EL (cell line): ENCODE data around the gene PHF13.

Experiments
- DNase-seq: peaks from one replicate; pipeline ENCODE4 v3.0.0-alpha.2; 2016

PHF13 gene

DNA sequence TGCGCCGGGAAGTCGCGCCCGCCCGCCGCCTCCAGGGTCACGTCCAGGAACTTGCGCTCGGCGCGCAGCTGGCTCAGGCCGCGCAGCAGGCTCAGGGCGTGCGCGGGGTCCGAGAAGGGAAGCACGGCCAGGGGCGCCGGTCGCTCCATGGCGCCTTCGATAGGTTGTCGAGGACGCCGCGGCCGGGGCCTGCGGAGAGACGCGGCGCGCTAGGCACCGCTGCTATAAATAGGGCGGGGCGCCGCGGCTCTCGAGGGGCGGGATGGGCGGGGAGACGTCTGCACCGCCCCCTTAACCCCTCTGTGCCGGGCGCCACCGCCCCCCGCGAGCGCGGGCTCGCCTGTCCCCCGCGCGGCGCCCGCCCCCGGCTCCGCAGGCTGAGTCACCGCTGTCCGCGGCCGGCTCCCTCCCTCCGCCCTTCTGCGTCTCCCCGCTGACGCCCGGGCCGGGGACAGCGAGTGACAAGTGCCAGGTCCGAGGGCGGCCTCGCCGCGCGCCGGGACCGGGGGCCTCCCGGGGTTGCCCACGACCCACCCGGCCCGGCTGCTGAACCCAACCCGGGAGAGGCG, 10.8 kb upstream of the PHF13 start, which contains the start of gene KLHL21:
Gene KLHL21 (minus strand): TSS at position 201 of the 569 bp plus-strand sequence. CDS start 52 bp downstream, at position 149.
- DNase-seq = peak; percentile 92

DNA sequence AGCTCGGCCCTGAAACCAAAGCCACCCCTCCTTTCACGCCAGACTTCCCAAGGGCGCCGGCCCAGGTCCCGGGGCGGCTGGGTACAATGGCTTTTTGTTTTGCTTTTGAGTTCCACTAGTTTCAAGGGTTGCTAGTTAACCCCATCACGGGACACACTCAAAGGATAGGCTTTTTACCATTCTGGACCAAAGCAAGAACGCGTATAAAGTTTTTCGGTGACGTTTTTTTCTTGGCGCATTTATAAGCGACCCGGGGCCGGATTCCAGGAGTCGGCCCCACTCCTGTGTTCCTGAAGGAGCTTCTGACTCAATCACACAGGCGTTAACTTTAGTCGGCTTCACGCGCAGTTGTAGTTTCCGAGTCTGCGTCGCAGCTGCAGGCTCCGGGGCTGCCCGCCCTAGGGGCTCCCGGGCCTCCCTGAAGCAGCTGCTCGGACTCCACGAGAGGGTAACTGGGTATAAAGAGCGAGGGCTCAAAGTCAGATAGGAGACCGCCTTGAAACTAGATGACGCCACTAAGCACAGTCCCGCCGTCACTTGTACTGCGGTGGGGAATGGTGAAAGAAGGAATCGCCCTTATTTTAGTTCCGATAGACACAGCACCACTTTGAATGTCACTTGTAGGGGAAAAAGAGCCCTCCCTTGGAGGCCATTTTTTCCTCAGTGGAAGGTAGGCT, 10.2 kb upstream of the PHF13 start:
- DNase-seq = peak; percentile 75

DNA sequence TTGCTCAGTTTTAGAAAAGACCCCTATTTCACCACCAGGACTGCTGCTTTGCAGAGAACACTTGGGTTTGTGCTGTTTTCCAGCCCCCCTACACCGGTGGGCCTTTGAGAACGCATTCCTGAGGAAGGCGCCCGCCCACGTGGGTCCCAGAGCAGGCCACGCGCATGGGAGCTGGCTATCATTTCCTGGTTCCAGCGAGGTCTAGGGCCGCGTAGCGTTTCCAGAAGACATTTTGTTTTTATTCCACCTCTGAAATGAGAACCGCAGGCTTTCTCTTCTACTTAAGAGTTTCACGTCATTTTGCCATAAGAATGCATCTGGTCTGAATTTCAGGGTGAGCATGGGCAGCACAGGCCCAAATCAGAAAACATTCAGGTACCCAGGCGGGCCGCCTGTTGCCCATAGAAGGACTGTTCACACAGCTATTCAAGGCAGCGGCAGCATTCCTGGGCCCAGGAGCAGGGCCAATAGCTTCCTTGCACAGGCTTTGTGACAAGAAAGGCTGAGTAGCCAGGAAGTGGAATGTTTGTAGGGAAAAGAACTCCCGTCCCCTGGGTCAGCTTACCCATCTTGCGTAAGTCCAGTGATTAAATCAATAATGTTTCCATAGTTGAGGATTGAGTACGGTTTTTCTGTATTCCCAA, 9.5 kb upstream of the PHF13 start:
- peak; percentile 80 for DNase-seq

DNA sequence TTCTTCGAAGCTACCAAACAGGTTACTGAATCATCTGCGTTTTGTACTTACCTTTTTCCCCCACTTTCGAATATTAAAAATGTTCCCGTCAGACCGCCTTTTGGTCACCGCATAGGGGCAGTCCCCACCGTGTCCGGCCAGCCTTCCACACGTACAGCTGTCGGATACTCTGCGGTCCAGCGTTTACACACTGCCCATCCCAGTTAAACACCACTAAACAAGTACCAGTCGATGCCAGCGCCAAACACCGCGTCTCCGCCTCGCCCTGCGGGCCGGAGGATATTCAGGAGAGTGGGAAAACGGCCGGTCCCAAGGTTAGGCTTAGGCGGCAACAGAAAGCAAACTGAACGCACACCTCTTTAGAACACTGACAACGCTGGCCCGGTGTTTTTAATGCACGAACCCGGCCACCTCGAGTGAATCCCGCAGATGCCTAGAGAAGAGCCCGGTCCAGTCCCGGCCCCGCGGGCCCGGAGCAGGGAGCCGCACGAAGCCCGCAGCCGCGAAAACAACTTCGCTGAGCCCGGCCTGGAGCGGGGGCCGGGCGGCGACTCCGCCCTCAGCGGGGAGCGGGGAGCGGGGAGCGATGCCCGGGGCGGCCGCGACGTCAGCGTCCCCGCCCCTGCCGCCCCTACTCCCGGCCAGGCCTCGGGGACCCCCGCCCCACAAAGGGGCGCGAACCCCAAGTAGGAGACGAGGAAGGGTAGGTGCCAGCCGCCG, 730 bp upstream of the PHF13 start:
- DNase-seq = peak; percentile 50

DNA sequence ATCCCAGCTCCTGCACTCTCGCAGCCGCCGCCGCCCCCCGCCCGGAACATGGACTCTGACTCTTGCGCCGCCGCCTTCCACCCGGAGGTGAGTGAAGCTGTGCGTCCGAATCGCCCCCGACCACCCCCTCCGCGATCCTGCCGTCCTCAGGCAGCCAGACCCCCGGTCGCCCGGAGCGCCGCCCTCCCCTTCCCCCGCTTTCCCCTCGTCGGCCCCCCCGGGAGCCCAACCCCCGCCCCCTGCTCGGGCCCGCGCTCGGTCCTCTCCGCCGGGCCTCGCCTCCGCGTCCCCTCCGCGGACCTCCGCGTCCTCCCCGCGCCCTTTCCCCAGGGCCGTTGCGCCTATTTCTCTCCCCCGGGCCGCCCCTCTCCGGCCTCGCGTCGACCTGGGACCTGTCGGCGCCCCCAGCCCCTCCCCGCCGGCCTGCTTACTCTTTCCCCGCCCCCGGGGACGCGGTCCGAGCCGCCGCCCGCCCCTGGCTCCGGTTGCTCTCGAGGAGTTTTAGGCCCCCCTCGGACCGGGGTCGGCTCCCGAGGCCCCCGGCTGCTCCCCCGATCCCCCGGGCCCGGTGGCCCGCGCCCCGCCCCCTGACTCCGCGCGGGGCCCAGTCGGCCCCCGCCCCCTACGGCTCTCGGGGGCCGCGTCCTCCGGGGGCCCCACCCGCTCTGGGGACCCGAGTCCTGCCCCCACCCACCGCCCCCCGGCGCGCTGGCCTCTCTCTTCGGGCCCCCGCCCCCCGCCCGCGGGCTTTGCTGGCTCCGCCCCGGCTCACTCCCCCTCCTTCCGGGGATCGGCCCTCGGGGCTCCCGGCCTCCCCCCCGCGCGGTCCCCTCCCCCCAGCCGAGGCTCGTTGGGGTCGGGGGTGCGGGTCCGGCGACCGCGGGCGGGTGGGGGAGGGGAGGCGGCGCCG, 743 bp downstream of the PHF13 start:
- peak; percentile 59 for DNase-seq

DNA sequence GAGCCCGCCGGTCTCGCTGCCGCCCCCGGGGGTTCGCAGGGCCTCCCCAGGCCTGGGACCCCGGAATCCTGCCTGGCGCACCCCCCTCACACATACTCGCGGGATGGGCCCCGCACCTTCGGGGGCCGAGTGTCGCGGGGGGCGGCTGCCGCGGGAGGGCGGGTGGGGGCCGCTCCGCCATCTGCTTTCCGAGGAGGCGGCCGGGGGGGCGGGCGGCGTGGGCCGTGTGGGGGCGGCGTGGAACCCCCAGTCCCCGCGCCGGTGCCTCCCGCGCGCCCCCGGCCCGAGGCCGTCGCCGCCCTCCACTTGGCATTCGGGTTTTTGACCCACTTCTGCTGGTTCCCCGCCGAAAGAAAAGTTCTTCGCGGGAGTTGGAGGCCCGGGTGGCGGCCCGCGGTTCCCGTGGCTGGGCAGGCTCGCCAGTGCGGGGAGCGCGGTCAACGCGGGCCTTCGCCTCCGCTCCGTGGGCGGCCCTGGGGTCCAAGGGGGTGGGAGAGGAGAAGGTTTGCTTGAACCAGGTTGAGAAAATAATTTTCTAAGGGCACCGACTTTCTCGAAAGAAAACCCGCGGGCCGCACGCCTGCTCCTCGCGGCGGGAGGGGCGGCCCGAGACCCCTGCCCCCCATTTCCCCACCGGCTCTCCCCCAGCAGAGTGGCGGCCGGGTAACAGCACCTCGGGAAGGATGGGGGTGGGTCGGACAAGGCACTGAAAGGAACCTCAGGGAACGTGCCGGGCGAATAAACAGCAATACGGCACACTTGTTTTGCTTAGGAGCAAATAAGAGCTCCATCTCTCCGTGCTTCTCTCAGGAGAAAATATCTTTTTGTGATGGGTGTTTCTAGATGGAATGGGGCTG, 1.6 kb downstream of the PHF13 start:
- DNase-seq = no peak

DNA sequence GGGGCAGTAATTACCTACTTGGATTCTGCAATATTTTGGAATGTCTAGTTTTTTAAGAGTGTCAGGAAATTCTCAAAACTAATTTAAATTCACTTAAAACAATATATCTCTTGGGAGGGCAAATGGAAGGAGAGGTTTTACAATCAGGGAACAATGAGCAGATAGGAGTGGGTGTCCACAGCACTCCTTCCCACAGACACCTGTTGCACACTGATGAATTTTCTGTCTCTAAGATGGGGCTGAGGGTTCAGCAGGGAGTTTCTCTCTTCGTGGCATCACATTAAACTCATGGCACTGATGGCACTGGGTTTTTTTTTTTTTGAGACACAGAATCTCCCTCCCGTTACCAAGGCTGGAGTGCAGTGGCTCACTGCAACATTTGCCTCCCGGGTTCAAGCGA, 5.5 kb downstream of the PHF13 start:
- DNase-seq = no peak

DNA sequence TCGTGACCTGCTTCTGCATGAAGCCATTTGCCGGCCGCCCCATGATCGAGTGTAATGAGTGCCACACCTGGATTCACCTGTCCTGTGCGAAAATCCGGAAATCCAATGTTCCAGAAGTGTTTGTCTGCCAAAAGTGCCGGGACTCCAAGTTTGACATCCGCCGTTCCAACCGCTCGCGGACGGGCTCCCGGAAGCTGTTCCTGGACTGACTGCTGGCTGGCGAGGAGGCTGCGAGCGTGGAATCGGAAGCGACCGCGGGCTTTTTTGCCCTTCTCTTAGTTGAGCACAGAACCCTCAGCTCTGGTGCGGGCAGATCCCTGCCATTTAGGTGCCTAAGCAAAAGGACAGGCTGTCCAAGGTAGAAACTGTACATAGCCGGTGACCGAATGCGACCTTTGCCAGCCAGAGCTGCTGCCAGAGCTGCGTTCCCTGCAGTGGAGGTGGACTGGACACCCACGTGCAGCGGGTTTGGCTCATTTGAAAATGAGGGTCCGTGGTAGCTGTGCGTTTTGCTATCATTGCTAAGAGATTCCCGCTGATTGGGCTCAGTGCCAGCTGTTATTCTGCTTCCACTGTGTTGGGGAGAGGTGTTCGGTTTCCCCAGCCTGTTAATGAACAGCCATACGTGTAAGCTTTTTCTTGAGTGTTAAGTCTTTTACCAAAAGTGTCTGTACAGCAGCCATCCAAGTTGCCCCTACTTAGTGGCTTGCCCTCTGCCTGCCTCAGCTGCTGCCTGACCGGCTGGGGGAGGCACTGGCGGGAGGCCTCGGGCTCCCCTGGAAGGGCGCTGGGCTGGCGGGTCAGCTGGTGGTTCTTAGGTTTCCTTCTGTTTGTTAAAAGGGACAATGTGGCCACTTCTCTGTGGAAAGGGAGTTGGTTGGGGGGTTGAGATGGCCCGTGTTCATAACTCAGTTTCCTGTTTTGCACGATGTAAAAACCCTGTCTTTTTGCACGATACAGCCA, 8.2 kb downstream of the PHF13 start:
- no peak for DNase-seq

DNA sequence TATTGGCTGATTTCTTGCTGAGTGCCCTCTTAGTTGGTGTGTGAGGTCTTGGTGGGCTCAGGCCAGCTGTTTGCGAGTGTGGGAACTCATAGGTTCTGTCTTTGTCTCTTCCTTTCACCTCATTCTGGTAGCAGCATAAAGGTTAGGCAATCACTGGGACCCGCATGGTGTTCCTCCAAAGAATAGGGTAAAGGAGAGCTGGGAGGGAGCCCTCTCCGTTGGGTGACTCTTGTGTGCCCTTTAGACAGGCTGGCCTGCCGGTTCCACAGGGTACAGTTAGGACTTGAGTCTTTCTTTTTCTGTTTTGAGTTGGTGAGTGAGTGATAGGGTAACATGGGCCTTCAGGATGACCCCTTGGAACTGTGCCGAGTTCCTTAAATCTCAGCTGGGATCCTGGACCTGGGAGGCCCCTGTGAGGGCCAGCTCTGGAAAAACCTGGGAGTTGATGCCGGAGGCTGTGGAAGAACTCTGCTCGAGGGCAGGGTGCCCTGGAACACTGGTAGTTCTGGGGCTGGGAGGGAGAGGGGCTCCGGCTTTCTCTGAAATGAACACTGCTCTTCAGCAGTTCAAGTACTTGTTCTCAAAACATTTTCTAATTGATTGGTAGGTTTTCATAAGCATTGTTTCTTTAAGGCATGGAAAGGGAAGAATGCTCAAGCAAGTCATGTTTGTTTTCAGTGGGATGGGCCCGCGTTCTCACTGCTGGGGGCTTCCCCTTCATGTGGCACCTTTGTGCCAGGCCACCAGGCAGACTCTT, 9.0 kb downstream of the PHF13 start:
- DNase-seq = no peak

DNA sequence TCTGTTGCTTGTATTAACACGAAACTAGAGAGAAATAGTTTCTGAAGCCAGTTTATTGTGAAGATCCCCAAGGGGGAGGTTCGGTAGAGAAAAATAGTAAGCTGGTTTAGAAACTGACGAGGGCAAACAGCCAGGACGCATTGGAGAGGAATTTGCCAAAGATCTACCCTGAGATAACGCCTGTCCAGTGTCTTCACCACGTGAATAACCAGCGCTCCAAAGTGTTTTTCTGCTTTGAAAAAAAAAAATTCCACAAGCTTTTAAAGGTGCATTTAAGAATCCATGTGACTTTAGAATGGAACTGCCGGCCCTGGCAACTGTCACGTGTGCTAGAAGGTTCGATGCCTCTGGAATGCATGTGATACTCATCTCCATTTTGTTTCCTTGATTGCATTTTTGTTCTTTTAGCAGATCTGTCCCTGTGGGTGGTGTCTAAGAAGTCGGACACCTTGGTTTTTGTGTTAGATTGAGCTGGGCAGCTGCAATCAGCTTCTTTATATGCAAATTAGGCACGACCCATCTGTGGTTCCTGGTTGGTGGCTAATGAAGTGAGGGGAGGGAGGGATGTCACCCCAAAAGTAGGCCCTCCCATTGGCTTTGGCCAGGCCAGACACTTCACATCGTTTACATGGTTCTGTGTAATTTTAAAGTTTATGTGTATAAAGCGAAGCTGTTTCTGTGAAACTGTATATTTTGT, 9.9 kb downstream of the PHF13 start:
- DNase-seq = no peak

DNA sequence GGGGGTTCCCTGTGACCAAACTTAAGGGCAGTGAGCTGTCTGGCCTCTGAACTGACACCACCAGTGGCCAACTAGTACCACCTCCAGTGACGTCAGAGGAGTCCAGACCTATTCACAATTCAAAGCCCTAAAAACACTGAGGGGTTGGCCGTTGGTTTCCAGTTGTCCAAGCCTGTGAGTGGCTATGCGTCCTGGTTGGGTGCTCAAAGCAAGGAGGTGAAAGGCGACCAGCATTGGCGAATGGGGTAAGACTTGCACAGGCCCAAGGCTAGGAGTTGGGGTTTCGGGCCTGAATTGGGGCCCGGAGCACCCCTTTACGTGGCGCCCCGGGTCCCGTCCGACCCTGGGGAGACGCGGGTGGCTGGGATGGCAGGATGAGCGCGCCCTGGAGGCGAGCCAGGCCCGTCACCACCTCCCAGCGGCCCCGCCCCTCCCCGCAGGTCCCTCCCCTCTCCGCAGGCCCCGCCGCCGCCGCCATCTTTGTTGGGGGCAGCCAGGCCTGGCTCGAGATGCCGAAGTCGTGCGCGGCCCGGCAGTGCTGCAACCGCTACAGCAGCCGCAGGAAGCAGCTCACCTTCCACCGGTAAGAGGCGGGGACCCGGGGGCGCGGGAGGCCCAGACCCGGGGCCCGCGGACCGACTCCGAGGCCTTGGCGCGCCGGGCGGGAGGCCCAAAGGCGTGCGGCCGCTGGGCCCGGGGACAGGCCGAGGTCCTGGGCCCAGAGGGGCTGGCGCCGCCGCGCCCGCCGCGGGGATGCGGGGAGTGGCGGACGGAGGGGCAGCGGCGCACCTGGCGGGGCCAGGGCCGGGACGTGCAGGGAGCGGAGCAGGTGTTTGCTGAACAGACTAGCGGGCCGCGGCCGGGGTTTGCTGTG, 11.4 kb downstream of the PHF13 start, which contains the start of gene THAP3:
Gene THAP3 (plus strand): TSS at position 159 of the 874 bp plus-strand sequence. CDS start 351 bp downstream, at position 510.
- peak; percentile 91 for DNase-seq

DNA sequence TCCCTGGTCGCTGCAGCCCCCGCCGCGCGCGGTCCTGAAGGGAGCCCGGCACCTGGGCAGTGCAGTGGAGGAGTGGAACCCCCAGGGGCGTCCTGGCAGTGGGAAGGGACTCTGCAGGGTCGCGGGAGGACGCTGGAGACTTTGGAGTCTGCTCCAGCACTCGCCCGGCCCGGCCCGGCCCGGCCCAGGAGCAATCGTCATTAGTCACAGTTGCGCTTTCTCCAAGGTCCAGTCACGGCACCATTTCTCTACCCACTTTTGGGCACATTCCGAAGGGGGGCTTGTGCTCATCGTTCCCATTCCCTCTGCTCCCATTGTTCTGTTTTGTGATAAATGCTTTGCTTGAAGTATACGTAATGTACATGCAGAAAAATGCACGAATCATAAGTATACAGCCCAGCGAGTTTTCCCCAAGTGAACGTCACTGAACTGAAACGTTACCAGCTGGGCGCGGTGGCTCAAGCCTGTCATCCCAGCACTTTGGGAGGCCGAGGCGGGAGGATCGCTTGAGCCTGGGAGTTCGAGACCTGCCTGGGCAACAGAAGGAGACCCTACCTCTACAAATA, 12.1 kb downstream of the PHF13 start:
- peak; percentile 51 for DNase-seq

DNA sequence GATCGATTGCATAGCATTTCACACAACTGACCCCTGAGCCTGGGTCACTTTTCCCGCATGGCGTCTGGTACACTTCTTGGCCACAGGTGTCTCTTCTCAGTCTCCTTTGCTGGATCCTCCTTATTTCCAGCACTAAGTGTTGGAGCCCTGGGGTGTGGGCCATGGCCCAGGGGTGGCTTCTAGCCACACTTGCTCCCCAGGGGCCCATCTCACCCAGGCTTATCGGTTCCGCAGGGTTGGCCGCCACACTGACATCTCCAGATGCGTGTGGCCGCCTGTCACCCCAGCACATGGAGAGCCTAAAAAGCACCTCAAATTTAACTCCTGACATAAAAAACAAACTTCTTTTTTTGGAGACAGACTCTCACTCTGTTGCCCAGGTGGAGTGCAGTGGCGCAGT, 13.5 kb downstream of the PHF13 start:
- no peak for DNase-seq

DNA sequence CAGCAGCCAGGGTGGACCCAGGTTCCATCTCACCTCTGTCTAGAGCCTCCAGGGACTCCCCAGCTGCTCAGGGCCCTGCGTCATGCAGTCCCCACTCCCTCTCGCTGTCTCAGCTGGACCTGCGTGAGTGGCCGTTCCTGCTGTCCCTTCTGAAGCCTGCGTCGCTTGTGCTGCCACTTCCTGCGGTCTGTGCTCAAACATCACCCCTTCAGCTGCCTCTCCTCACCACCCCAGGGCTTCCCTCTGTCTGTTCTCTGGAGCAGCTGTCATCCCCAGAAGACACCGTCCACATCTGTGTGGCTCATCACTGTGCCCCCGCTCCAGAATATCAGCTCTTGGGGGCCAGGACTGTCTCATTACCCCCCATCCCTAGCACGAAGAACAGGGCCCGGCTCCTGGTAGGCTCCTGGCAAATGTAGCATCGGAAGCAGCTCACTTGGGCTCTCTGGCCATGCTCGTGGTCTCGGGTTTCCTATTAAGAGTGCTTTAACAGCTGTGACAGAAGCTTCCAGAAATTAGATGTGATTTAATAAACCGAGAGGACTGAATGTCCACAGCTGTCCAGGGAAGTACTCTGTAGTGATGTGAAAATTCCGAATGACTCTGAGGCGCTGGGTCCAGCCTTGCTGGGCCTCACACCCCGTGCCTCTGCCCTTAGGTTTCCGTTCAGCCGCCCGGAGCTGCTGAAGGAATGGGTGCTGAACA, 14.5 kb downstream of the PHF13 start:
- DNase-seq = no peak

DNA sequence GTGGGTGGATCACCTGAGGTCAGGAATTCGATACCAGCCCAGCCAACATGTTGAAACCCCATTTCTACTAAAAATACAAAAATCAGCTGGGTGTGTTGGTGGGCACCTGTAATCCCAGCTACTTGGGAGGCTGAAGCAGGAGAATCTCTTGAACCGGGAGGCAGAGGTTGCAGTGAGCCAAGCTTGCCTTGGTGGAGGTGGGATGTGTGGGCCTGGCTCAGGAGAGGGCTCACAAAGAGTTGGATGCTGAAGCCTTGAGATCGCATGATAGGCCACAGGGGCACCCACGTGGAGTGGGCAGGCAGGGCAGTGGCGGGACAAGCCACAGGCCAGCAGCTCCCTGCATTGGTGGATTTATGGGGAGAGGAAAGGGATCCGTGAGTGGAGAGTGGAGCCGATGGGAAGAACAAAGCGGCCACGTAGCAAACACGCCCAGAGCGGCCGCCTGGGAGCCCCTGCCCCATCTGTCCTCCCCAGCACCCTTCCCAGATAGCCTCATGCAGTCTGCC, 15.5 kb downstream of the PHF13 start:
- no peak for DNase-seq

DNA sequence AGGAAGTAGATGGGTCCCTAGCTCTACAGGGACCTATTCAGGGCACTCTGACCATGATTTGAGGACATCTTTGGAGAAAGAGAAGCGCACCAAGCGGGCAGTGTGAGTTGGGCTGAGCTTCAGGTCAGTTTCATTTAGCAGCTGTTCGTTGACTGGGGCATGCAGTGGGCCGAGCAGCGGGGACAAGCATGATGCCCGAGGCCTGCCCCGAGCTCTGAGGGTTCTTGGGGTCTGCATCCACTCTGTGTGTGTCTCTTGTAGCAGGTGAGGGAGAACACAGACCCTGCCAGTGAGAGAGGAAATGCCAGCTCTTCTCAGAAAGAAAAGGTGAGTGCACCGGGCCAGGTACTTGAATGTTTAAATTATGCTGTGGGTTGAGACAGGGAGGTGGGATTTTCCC, 16.5 kb downstream of the PHF13 start:
- DNase-seq = no peak
